GM19452 (cell line): ENCODE measurements around the gene COBL.

Experiments
- ATAC-seq: cut with Tn5 transposase; IDR thresholded peaks from one replicate; pipeline ENCODE4 v1.9.1; 2021; ENCODE audit not compliant: unreplicated experiment

Gene COBL

GRCh38 chr7:51152706-51153200 lies 163.9 kb downstream of the COBL start:
- ATAC-seq = no peak

- no peak for ATAC-seq
Observed at GRCh38 chr7:51151455-51151854, 165.2 kb downstream of the COBL start.

DNA sequence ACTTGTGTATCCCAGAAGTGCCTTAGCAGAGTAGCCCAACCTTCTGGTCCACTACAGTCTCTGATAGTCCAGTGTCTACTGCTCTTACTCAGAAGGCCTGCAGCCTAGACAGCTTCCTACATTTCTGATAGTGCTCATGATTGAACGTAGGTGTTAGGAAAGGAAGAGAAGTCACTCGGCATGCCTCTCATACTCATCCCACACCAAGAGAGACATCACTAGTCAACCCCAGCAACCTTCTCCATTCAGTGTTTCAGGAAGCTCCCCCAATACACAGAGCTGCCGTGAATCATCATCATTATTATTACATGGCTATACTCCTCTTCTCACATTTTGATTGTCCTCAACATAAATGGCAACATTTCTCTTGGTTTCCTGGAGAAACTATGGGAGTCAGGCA lies 166.4 kb downstream of the COBL start:
- no peak for ATAC-seq

DNA sequence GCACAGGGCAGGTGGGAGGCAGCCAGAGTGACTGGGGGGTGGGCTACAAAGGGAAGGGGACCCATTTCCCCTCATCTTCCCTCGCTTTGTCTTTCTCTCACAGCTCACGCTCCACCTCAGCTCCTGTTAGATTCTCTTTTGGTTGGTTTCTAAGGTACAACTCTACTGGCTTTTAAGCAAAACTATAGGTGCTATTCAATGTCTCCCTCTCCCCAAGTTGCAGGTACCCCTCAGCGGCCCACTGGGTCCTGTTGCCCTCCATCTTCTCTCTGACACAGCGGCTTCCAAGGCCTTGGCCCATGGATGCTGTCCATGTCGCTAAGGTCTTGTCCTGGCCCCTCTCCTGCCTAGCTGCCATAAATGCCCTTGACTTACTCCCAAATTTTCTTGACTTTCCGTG lies 168.4 kb downstream of the COBL start:
- ATAC-seq = no peak

- ATAC-seq = no peak
Observed at GRCh38 chr7:51146816-51147586, 169.6 kb downstream of the COBL start.

- no peak for ATAC-seq
Observed at GRCh38 chr7:51144178-51144577, 172.4 kb downstream of the COBL start.

GRCh38 chr7:51142741-51143385 lies 173.7 kb downstream of the COBL start:
- no peak for ATAC-seq

DNA sequence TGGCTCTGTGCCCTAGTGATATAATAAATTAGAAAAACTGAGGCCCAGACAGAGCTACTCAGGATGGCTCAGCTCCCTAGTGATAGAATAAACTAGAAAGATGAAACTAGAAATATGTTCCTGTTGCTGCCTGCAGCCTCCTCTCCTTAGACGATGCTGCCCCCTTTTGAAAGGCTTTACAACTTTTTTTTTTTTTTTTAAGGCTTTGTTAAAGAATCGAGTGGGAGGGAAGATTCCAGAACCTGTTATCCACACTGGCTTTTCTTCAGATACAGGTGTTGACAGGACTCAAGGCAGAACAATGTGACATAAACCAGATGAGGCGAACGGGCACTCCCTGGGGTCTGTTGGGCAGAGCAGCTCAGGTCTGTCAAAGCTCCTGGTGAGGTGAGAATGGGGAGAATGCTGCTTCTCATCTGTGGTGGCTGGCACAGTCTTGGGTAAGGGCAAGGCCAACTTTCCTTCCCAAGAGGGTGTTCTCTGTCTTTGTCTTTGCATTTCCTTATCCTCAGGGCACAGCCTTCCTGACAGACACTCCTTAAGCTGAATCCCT lies 175.1 kb downstream of the COBL start:
- no peak for ATAC-seq

DNA sequence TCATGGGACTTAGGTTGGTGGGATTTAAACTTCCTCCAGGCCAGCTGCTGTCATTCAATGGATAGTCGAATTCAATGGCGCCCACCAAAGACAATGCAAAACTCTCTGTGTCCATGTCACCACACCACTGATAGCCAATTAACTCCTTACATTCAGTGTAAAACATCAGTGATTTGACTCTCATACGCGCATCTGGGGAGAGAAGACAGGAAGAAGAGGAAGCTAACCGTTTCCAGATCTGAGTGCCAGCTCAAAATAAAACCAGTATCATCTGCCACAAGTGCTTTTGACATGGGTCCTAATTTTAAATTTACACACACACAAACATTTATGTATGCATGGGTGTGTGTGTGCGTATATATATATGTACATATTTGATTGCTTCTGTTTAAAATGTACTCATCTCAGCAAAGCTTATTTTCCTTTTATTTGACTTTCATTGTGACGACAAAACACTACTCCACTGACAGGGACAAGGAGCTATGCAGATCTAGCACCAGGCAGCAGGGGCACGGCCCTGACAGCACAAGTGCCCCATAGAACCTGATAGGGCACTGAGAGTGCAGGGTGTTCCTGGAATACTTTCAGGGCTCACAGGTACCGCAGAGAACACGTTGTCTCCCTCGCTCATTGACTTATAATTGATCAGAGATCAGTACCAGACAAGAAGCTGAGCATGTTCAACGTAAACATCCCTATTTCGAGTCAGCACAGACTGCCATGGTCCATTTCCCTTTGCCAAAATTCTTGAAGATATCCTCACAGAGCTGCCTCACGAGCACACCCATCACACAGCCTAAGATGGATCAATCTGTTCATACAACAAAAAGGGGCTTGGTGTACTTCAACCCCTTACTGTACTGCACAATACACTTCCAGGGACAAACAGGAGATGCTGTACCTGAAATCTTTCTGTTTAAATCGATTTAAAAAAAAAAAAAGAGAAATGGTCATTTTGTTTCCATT lies 176.1 kb downstream of the COBL start:
- no peak for ATAC-seq

GRCh38 chr7:51139796-51140195 lies 176.8 kb downstream of the COBL start:
- ATAC-seq = no peak

DNA sequence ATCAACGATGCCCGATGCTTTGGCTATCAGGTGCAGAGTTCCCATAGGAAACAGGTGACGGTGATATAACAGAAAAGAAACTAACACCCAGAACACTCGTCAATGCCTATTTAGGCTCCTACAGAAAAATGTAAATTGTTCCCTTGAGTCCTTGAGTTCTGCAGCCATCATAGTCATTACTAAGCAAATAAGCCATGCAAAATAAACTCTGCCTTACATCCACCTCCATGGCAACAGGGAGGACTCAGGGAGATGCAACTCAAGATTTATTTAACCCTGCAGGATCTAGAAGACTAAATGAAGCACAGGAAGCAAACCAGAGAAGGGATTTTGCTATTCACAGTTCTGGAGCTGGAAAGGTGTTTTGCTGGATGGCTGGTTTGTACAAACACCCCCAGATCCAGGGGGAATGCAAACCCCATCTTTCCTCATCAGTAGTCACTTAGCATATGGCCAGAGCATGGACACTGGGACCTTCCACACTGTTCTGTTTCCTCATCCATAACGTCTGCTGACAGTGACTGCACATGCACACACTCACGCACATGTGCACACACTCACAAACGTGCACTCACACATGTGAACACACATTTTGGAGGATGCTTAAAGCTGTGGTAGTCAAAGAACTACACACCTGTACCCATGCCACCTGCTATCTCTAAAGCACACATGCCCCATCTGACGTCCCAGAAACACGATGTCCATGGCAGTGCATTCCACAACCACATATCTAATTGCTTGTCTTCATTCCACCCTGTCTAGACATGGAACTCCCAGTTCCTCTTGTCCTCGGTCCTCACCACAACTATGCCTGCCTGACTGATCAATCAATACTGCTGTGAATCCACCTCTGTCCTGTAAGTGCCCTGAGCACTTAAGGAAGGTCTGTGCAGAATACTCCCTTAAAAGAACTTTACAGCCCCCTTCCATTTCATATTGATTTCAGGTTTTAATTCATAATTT lies 178.2 kb downstream of the COBL start:
- ATAC-seq = no peak

DNA sequence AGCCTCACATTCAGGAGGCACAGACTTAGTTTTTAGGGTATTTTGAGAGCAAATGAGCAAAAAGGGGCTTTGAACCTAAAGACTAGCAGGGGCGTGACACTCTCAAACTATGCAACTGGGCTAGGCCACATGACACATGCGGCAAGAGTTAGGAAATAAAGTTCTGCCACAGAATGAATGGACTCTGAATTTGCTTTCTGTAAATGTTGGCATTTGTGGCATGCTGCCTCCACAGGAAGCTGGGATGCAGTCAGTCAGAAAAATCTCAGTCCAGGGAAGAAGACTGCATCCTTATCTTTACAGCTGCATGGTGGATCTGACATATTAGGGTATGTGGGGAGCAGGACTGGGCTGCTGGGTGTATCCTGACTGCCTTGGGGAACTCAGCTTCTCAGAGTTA lies 181.0 kb downstream of the COBL start:
- ATAC-seq = no peak

DNA sequence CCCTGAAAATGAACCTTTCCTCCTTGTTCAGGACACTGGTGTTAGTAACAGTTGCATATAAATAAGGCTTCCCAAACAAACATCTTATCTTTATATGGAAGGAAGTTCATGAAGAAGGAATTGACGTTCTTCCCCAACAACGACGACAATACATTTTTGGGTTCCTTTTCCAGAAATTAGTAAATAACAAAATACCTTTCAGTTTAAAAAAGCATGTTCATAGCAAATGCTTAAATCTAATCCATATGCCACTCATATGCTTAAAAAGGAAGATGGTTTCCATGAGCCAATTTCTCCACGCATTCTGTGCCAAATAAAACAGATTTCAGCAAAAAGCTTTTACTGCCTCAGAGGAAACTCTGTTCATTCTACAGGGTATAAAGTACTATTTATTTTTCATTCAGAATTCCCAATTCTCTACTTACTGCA lies 182.6 kb downstream of the COBL start:
- ATAC-seq = no peak

GRCh38 chr7:51132661-51133060 lies 183.9 kb downstream of the COBL start:
- no peak for ATAC-seq

GRCh38 chr7:51129527-51130472 lies 186.8 kb downstream of the COBL start:
- no peak for ATAC-seq

DNA sequence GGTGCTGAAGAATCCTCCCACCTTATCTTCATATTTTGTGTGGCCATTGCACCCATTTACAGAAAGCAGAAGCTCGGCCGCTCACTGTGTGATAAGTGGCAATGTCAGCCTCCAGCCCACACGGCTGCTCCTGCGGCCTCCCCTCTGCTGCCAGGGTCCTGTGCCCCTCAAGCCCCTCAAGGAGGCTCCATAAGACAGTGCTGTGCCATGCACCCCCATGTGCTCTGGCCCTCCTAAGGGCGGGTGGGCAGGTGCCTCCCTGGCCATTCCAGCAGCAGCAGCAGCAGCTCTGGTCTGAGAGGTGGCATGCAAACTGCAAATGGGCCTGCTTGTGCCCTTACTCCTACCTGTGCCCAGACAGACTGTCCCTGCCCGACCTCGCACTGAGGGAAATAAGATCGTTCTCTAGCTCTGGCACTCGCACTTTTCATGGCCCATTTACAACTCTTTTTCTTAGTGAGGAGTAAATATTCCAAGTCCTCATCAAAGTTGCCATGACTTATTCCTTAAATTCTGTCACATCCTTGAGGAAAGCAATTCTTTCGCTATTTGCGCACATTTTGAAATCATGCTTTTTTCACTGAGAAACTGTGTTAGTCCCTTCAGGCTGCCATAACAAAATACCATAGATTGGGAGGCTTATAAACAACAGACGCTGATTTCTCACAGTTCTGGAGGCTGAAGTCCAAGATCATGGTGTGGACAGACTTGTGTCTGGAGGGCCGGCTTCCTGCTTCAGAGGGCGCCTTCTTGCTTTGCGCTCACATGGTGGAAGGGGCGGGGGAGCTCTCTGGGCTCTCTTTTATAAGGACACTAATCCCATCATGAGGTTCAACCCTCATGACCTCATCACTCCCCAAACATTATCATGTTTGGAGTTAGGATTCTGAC lies 187.8 kb downstream of the COBL start:
- ATAC-seq = no peak

DNA sequence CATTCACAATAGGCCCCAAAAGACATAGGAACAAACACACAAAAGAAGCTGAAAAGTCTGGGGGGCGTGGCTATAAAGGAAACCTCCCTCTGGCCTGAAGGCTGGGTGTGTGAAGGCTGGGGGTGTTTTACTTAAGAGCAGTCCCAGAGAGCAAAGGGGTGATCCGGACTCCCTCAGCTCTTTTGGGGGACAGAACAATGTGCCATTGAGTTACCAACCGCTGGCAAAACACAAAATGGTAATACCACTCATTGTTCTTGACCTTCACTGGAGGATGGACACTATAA lies 189.0 kb downstream of the COBL start:
- ATAC-seq = no peak
